GM21576 (cell line): ENCODE measurements around the gene BANP.
A peak's percentile ranks its signal among the peaks of the same experiment; 100 is the strongest.

Source experiments
- ATAC-seq: cut with Tn5 transposase; IDR thresholded peaks from one replicate; pipeline ENCODE4 v1.9.1; 2021; ENCODE audit warnings: mild to moderate bottlenecking, moderate library complexity; ENCODE audit not compliant: unreplicated experiment

BANP gene

GRCh38 chr16:87948735-87949070 lies 2.5 kb upstream of the BANP start:
- no peak for ATAC-seq

DNA sequence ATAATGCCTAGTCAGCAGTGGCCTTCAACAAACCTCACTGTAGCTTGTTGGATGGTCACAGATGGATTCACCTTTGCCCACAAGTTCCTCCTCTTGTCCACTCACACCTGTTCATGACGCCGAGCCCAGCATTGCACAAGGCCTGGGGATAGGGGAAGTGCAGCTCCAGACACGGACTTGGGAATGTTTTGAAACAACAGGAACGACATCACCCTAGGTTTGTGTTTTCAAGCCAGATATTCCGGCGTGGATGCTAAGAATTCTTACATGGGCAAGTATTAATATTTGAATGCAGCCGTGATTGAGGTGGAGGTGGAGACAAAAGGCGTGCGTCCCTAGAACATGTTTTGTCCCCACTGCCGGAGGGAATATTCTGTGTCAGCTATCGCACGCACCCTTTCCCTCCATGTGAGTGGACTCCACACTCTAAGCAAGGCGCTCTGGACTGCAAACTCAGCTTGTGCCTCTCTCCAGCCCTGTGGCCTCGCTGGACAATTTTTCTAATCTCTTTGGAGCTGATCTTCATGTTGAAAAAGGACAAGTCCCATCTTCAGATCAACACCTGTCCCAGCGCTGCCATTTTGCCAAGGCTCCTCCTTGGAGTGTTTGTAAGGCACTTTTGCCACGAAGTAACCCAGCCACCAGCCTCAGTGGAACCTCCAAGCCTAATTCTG lies 2.0 kb upstream of the BANP start:
- ATAC-seq, result no peak

DNA sequence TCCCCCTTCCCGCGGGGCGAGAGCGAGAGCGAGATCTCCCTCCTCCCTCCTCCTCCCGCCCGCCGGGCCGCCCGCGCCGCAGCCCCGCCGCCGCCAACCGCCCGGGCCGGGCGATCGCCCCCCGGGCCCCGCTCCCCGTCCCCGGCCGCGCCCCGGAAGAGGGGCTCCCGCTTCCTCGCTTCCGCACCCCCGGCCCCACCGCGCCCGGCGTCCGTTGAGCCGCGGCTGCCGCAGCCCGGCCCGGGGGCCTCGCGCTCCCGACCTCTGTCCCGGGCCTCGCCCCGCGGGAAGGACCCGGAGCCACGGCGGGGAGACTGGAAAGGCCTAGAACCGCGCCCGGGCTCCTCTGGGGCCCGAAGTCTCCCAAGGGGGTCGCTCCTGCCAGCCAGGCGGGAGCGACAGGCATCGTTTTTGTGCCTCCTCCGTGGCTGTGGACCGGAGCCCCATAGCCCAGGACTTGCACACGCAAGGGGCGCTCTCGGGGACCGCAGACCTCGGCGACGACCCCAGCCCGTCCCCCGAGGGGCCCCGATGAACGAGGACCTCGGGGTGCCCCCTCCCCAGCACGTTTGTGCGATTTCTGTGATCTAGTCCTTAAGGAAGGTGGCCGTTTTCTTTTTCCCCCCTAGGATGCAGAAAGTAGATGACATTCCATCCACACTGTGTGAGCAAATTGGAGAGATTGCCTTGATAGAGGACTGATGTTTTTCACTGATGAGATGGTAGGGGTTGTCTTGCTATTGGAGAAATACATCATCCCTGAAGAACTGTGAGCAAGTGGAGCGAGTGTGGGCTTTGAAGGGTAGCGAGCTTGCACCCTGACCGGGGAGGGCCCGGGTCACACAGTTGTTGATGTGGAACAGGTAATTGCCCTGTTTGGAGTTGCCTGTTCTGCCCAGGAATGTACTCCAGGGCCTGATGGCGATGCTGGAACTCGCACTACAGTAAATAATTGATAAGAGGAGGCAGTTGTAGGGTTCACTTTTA lies 611 bp downstream of the BANP start:
- ATAC-seq, result peak; percentile 1

GRCh38 chr16:87952751-87953150 lies 1.5 kb downstream of the BANP start:
- no peak for ATAC-seq

- no peak for ATAC-seq
These were observed 2.3 kb downstream of the BANP start for GRCh38 chr16:87953308-87954215.

- ATAC-seq, result no peak
These were observed 3.1 kb downstream of the BANP start for GRCh38 chr16:87954361-87954760.

DNA sequence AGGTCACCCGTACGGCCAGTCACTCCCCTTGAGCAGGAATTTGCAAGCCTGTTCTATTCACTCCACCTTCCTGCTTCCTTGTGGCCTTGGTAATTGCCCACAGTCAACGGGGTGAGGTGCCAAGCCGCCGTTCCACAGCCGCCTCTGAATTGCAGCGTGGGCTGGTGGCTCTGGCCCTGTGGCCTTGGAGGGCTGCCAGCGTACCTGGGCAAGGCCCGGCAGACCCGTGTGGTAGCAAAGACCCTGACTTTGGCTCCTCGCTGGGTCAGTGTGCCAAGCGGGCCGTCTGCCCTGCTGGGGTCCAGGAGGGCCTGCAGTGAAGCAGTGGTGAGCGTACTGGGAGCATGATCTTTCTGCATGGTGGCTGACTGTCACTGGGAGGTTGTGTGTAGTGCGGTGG lies 3.6 kb downstream of the BANP start:
- ATAC-seq, result no peak

DNA sequence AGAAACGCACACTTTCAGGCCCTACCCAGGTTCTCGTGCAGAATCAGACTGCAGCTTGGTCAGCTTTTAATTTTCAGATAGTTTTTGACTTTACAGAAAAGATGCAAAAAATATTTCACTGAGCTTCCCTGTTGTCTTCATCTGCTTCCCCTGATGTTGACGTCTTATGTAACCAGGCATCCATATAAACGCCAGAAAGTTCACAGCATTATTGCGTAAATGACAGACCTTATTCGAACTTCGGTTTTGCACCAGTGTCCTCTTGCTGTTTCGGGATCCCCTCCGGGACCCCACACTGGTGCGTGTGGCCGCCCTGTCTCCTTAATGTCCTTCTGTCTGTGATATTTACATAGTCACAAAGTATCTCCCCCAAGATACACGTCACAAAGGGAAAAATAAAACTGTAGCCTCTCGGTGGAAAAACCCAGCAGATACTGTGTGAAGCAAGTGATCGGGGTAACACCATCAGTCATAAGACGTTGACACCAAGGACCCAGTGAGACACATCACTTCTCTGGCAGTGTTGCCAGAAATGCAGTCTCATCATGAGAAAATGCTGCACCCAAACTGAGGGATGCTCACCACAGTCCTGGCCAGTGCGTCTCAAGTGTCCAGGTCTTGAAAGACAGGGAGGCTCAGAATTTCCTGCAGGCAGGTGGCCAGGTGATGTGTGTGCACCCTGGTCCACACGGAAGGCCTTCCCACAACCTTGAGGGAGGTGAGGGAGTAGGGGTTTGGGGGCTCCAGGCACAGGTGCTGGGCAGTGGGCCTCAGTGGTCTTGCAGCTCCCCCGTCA lies 4.3 kb downstream of the BANP start:
- ATAC-seq, result no peak

DNA sequence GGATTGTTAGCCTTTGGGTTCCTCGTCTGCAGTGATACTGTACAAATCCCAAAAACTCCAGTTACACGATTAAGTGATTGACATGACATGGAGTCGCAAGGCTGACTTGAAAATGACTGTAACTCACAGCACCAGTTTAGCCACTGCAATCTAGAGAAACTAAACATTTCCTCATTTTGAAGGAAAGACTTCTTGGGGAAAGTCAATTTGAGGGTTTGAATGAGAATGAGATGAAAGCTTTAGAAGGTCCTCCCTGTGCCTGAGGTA lies 4.8 kb downstream of the BANP start:
- ATAC-seq, result no peak

DNA sequence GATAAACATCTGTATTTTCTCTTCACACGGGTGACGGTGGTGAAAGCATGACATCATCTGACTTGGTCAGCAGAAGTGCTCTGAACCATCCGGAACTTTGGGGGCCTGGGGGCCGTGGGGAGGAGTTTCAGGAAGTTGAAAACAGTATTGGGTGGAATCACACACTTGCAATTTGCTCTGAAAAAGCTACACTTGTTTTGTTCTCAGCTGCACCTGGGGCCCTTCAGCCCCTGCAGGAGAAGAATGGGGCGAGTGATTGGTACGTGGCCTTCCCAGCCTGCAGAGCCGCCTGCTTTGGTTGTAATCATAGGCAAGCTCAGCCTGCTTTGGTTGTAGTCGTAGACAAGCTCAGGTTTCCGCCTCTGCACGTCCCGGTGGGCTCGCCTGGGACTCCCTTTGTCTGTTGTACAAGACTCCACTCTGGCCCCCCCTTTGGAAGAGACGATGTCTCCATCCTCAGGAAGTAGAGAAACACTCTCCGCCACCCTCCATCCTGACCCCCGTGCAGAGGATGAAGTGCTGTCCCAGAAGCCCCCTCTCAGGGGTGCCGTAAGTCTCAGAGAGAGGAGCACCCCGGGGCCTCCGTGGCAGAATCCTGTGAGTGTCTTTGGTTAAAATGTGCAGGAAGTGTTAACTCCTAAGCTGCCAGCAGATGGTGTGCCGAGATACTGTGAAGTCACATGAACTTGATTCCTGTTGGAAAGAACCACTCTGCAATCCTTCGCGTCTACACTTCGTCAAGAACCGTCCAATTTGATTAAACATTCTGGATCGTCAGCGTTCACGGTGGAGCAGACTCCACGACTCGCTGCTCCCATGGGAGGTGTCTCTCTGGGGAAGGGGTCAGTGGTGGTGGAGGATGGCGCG lies 5.4 kb downstream of the BANP start:
- ATAC-seq, result peak; percentile 41

DNA sequence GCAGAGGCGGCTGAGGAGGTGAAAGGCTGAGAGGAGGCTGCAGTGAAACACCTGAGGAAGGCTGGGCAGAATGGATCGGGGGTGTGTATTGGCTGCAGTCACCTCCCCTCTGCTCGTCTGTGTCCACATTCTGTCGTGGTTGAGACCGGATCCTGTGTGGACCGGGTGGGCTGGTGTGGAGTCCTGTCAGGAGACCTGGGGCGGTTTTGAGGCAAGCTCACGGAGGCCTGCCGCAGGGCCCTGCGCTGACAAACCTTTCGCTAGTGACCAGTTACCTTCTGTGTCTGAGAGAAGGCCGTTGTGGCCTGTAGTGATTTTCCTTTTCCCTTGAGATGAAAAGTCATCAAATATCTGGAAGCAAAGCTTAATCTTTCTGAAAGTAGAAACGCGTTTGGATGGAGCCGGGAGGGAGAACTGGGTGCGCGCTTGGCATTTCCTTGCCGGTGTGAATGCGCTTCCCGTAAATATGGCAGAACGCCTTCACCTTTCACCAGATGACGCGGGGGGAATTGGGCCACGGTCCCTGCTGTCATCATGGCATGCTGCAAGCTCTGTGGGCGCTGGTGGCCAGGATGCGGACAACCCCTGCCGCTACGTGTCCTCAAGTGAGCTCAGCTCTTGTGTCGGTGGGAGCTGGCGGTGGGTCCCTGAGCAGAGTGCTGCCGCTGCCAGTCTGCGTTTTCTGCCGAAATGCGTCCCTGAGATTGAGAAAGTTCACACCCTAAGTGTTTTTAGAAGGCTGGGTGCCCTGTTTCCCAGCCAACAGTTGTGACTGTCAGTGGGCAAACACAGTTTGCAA lies 6.3 kb downstream of the BANP start:
- no peak for ATAC-seq

DNA sequence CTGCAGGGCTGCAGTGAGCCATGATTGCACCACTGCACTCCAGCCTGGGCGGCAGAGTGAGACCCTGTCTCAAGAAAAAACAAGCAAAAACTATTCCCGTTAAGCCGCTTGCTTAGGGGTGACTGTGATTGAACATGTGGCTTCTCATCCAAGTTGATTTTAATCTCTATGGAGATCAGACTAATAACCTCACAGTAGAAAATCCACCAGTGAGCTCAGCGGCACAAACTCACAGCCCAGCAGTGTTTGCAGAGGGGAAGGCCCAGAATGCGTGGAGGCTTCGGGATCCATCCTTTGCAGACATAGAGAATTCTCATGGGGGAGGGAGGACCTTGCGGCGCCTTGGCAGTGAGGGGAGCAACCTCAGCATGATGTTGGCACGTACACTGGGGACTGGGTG lies 7.4 kb downstream of the BANP start:
- no peak for ATAC-seq

GRCh38 chr16:87959391-87959990 lies 8.3 kb downstream of the BANP start:
- ATAC-seq, result no peak

DNA sequence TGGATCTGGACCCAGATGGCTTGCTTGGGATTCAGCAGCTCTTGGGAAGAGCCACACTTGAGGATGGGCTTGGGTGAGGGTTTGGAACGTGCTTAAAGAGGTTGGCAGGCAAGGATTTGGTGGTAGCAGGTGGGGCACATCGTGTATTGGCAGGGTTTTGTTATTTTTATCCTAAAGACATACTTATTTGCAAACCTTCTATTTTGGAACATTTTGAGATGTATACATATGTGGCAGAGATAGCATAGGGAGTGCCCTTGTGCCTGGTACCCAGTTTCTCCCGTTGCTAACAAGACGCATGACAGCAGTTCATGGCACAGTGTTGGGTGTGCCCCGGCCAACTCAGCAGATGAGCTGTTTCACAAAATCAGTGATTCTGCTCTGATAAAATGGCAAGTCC lies 9.1 kb downstream of the BANP start:
- no peak for ATAC-seq

GRCh38 chr16:87960852-87961251 lies 9.6 kb downstream of the BANP start:
- no peak for ATAC-seq

DNA sequence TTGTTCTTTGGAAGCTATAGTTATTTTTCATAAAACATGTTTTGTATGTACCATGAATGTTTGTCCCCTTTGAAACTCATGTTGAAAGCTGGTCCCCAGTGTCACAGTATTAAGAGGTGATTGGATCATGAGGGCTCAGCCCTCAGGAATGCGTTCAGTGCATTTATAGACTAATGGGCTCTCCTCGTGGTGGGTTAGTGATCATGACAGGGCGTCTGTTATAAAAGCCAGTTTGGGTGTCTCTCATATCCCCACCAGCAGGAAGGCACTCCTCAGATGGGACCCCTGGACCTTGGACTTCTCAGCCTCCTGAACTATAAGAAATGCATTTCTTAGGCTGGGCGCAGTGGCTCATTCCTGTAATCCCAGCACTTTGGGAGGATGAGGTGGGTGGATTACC lies 10.4 kb downstream of the BANP start:
- no peak for ATAC-seq

DNA sequence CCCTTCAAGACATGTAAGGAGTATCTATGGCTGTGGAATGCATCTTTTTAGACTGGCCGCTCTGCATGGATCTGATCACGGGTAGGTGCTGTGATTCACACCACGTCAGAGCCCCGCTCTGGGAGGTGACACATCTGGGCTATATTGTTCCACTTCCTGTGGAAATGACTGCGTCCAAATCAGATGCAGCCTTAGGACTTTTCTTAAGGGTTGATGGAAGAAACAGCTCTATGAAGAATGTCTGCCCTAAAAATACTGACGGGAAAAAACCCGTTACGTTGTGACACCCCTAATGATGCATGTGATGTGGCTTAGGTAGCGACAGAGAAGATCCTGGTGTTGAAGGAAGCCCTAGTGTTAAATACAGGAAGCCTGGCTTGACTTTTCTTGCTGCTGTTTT lies 12.2 kb downstream of the BANP start:
- ATAC-seq, result no peak

- no peak for ATAC-seq
These were observed 12.9 kb downstream of the BANP start for GRCh38 chr16:87964049-87964659.
